Colon (tissue), 2 donors: ENCODE measurements around the gene ACVR2A.
A peak's percentile ranks its signal among the peaks of the same experiment; 100 is the strongest.

Experiments
- FAIRE-seq: peaks from 2 replicates; lab custom pipeline; 2012; peaks lifted over from hg19 to GRCh38; lab: Jason Lieb, UNC
- donor health status: control.
- donor health status: control.

ACVR2A gene

GRCh38 chr2:147927053-147927588, 82.3 kb downstream of the ACVR2A start:
- no peak for FAIRE-seq

- no peak for FAIRE-seq
Observed at GRCh38 chr2:147933931-147934330, 89.1 kb downstream of the ACVR2A start.

GRCh38 chr2:147934881-147935620, 90.2 kb downstream of the ACVR2A start:
- FAIRE-seq = no peak

GRCh38 chr2:147937744-147938349, 93.0 kb downstream of the ACVR2A start:
- FAIRE-seq = peak; percentile 75

GRCh38 chr2:147939313-147939712, 94.5 kb downstream of the ACVR2A start:
- FAIRE-seq = no peak

- no peak for FAIRE-seq
Observed at GRCh38 chr2:147945660-147946059, 100.8 kb downstream of the ACVR2A start.

GRCh38 chr2:147952118-147952517, 107.3 kb downstream of the ACVR2A start:
- FAIRE-seq = no peak

- no peak for FAIRE-seq
Observed at GRCh38 chr2:147968571-147968970, 123.7 kb downstream of the ACVR2A start.

- FAIRE-seq = no peak
Observed at GRCh38 chr2:147976102-147976501, 131.3 kb downstream of the ACVR2A start.

GRCh38 chr2:147977679-147978078, 132.8 kb downstream of the ACVR2A start:
- FAIRE-seq = no peak
